ENCODE measurements around the gene RAD1.

Gene RAD1

GRCh38 chr5:34858790-34859189 is 56.5 kb downstream of the RAD1 start:
- DNase-seq, result no peak

GRCh38 chr5:34857894-34858293 is 57.4 kb downstream of the RAD1 start:
- DNase-seq, result no peak

GRCh38 chr5:34857161-34857560 is 58.1 kb downstream of the RAD1 start:
- DNase-seq, result no peak
